HepG2 (cell line): ENCODE data around the gene ASXL1. TPM values are rescaled to one million over a fixed set of nuclear protein-coding genes. Genes with fewer than 3 reads are reported as not detected.

Source experiments
- ARID2 ChIP-seq: sonication (generic); formaldehyde crosslinking; IDR thresholded peaks from 2 replicates; pipeline ENCODE4 v1.8.1; 2022; ENCODE audit warnings: mild to moderate bottlenecking, missing genetic modification reagents, borderline replicate concordance
- CC2D1A ChIP-seq: sonication (generic); formaldehyde crosslinking; IDR thresholded peaks from 2 replicates; pipeline ENCODE4 v1.8.1; 2023; ENCODE audit warnings: mild to moderate bottlenecking, missing genetic modification reagents
- CHD4 ChIP-seq: fragments of 200-600 bp; sonication (generic); IDR thresholded peaks from 2 replicates; pipeline ENCODE4 v1.7.0; 2017; ENCODE audit warnings: mild to moderate bottlenecking, low read length, borderline replicate concordance
- DNMT3B ChIP-seq: conservative IDR thresholded peaks from 2 replicates; pipeline ENCODE4 v1.6.1; 2016; ENCODE audit warnings: missing biosample characterization, control low read depth
- E2F5 ChIP-seq: sonication (generic); formaldehyde crosslinking; conservative IDR thresholded peaks from 2 replicates; pipeline ENCODE4 v1.4.0; 2020; ENCODE audit warnings: missing genetic modification reagents
- ETV5 ChIP-seq: IDR thresholded peaks from 2 replicates; pipeline ENCODE4 v1.6.1; 2018; ENCODE audit warnings: missing biosample characterization, missing genetic modification reagents, inconsistent platforms, borderline replicate concordance
- GATA4 ChIP-seq: sonication (generic); IDR thresholded peaks from 2 replicates; pipeline ENCODE4 v1.6.1; 2016; ENCODE audit warnings: antibody characterized with exemption, low read depth, borderline replicate concordance
- GZF1 ChIP-seq: sonication (generic); formaldehyde crosslinking; IDR thresholded peaks from 2 replicates; pipeline ENCODE4 v1.5.1; 2020; ENCODE audit warnings: mild to moderate bottlenecking, missing genetic modification reagents
- MXD4 ChIP-seq: IDR thresholded peaks from 2 replicates; pipeline ENCODE4 v1.6.1; 2016; ENCODE audit warnings: mild to moderate bottlenecking, missing biosample characterization, missing genetic modification reagents
- MYPOP ChIP-seq: sonication (generic); formaldehyde crosslinking; IDR thresholded peaks from 2 replicates; pipeline ENCODE4 v1.8.1; 2023; ENCODE audit warnings: mild to moderate bottlenecking, moderate library complexity, missing genetic modification reagents
- NCOA5 ChIP-seq: sonication (generic); formaldehyde crosslinking; IDR thresholded peaks from 2 replicates; pipeline ENCODE4 v1.4.0; 2020; ENCODE audit warnings: missing genetic modification reagents
- NCOR1 ChIP-seq: fragments of 200-600 bp; sonication (generic); IDR thresholded peaks from 2 replicates; pipeline ENCODE4 v1.7.0; 2017; ENCODE audit warnings: antibody characterized with exemption, low read length, borderline replicate concordance
- RXRA ChIP-seq: sonication (generic); formaldehyde crosslinking; IDR thresholded peaks from 2 replicates; pipeline ENCODE4 v1.5.1; 2020; ENCODE audit warnings: missing genetic modification reagents
- SMAD9 ChIP-seq: sonication (generic); formaldehyde crosslinking; IDR thresholded peaks from 2 replicates; pipeline ENCODE4 v1.5.1; 2020; ENCODE audit warnings: mild to moderate bottlenecking, missing genetic modification reagents
- SNAPC2 ChIP-seq: sonication (generic); formaldehyde crosslinking; IDR thresholded peaks from 2 replicates; pipeline ENCODE4 v1.8.1; 2022; ENCODE audit warnings: mild to moderate bottlenecking, missing genetic modification reagents
- SP140L ChIP-seq: sonication (generic); formaldehyde crosslinking; IDR thresholded peaks from 2 replicates; pipeline ENCODE4 v1.4.0; 2020; ENCODE audit warnings: missing genetic modification reagents, borderline replicate concordance
- TCF7 ChIP-seq: sonication (generic); IDR thresholded peaks from 2 replicates; pipeline ENCODE4 v1.6.1; 2016; ENCODE audit warnings: antibody characterized with exemption, low read depth
- TGIF2 ChIP-seq: IDR thresholded peaks from 2 replicates; pipeline ENCODE4 v1.6.1; 2016; ENCODE audit warnings: control low read depth, missing compliant biosample characterization
- THAP9 ChIP-seq: sonication (generic); formaldehyde crosslinking; IDR thresholded peaks from 2 replicates; pipeline ENCODE4; 2020; ENCODE audit warnings: missing genetic modification reagents, mild to moderate bottlenecking, borderline replicate concordance
- ZBTB14 ChIP-seq: sonication (generic); formaldehyde crosslinking; IDR thresholded peaks from 2 replicates; pipeline ENCODE4 v1.4.0; 2020; ENCODE audit warnings: missing genetic modification reagents
- ZBTB8A ChIP-seq: sonication (generic); formaldehyde crosslinking; IDR thresholded peaks from 2 replicates; pipeline ENCODE4 v1.4.0; 2020; ENCODE audit warnings: mild to moderate bottlenecking, low read depth, missing genetic modification reagents, borderline replicate concordance
- ZFY ChIP-seq: sonication (generic); formaldehyde crosslinking; IDR thresholded peaks from 2 replicates; pipeline ENCODE4 v1.4.0; 2020; ENCODE audit warnings: missing genetic modification reagents
- ZMYM4 ChIP-seq: sonication (generic); formaldehyde crosslinking; IDR thresholded peaks from 2 replicates; pipeline ENCODE4 v1.8.1; 2023; ENCODE audit warnings: mild to moderate bottlenecking, missing genetic modification reagents
- ZNF382 ChIP-seq: sonication (generic); formaldehyde crosslinking; IDR thresholded peaks from 2 replicates; pipeline ENCODE4 v1.5.0; 2020; ENCODE audit warnings: missing genetic modification reagents, mild to moderate bottlenecking, borderline replicate concordance
- polyA plus RNA-seq, 8 experiments: library from polyadenylated mRNA; depleted of rRNA in 3 of 8; stranded (reverse) in 7 of 8; unstranded in 1 of 8; fragments of >200 nt; fragmentation: Illumina TruSeq in 4 of 8; extraction: Trizol in 4 of 8; gene quantifications; 2 replicates each; pipeline versions ENCODE4 v1.2.1 to v1.2.3, GENCODE V29; 2011 to 2016; ENCODE audit warnings: low read depth in 4 of 8, missing spikeins in 1 of 8, mixed read lengths in 1 of 8; ENCODE audit not compliant: insufficient read depth in 1 of 8
- total RNA-seq, 5 experiments: library from RNA; depleted of rRNA; stranded (reverse); fragments of >200 nt; fragmentation: Illumina TruSeq; extraction: Trizol; gene quantifications; 2 replicates each; pipeline ENCODE4 v1.2.3, GENCODE V29; 2016; ENCODE audit warnings: low read depth in 1 of 5

ASXL1 gene
- total and polyA plus RNA-seq, 2 of the 13 experiments (the other 11 are each of a cell fraction or from before 2014, with no cell fraction given) = 62.1 to 74.8 TPM

GRCh38 chr20:32344835-32345506, 13.2 kb upstream of the ASXL1 start (continued):
- TF ChIP-seq MYPOP (CRISPR knock-in tag) (no peak), ZFY (CRISPR knock-in tag) (no peak), SMAD9 (no peak), CC2D1A (CRISPR knock-in tag) (no peak), NCOA5 (no peak), TGIF2 (no peak), TCF7 (0 out of 2 replicates have a peak, but pooled peaks have one; percentile 2), GZF1 (CRISPR knock-in tag) (no peak), ZNF382 (CRISPR knock-in tag) (no peak), THAP9 (CRISPR knock-in tag) (no peak), SP140L (CRISPR knock-in tag) (no peak), E2F5 (CRISPR knock-in tag) (no peak), ZBTB8A (CRISPR knock-in tag) (no peak), DNMT3B (CRISPR knock-in tag) (no peak), SNAPC2 (no peak), ETV5 (CRISPR knock-in tag) (no peak), CHD4 (no peak), ARID2 (CRISPR knock-in tag) (no peak), MXD4 (no peak), ZMYM4 (no peak; the same call in 1 of the 2 replicates), GATA4 (no peak), ZBTB14 (no peak), NCOR1 (no peak), RXRA (CRISPR knock-in tag) (no peak)
